WTC11 (cell line): ENCODE data around the gene PPIB. TPM values are rescaled to one million over a fixed set of nuclear protein-coding genes. Genes with fewer than 3 reads are reported as not detected.

ENCODE experiments used
- ATAC-seq: fragments of 200-7000 bp; cut with Tn5 transposase; 2 replicates; pipeline ENCODE4 v1.10.0; 2021; ENCODE audit warnings: mild to moderate bottlenecking, moderate library complexity
- CTCF ChIA-PET: fragments of 300-600 bp; sonication (Branson Sonifier 250); formaldehyde crosslinking; loops from one replicate; lab custom pipeline; 2021; ENCODE audit warnings: antibody characterized with exemption; lab: Charles Lee
- POLR2A ChIA-PET: fragments of 350-600 bp; sonication (Branson Sonifier 250); formaldehyde crosslinking; loops from one replicate; lab custom pipeline; 2021; ENCODE audit warnings: antibody characterized with exemption; lab: Charles Lee
- DNase-seq: peaks from one replicate; pipeline ENCODE4 v3.0.0; 2021; ENCODE audit warnings: low spot score
- H3K27ac Mint-ChIP-seq: 2 replicates; pipeline ENCODE4 v1.8.0; 2021; ENCODE audit warnings: mixed read lengths
- H3K27me3 Mint-ChIP-seq: 2 replicates; pipeline ENCODE4 v1.8.0; 2021; ENCODE audit warnings: low read depth, mild to moderate bottlenecking, moderate library complexity, mixed read lengths
- H3K36me3 Mint-ChIP-seq: 2 replicates; pipeline ENCODE4 v1.8.0; 2021; ENCODE audit warnings: mixed read lengths
- H3K4me1 Mint-ChIP-seq: 2 replicates; pipeline ENCODE4 v1.8.0; 2022; ENCODE audit warnings: mixed read lengths
- H3K4me3 Mint-ChIP-seq: 2 replicates; pipeline ENCODE4 v1.8.0; 2021; ENCODE audit warnings: mild to moderate bottlenecking, moderate library complexity, mixed read lengths
- H3K9me3 Mint-ChIP-seq: 2 replicates; pipeline ENCODE4 v1.8.0; 2021; ENCODE audit warnings: mixed read lengths
- HMGA2 ChIP-seq: fragments of 250-450 bp; sonication (Bioruptor Pico); IDR thresholded peaks from 2 replicates; pipeline ENCODE4 v1.4.0; 2021; ENCODE audit warnings: mild to moderate bottlenecking, moderate library complexity
- JAZF1 ChIP-seq: fragments of 250-450 bp; sonication (Bioruptor Pico); IDR thresholded peaks from 2 replicates; pipeline ENCODE4 v1.9.0; 2021; ENCODE audit warnings: moderate library complexity, mild to moderate bottlenecking, inconsistent platforms
- MYBL2 ChIP-seq: sonication (generic); formaldehyde crosslinking; IDR thresholded peaks from 2 replicates; pipeline ENCODE4 v1.8.1; 2023; ENCODE audit warnings: mild to moderate bottlenecking, moderate library complexity, missing genetic modification reagents
- RELA ChIP-seq: sonication (generic); formaldehyde crosslinking; IDR thresholded peaks from 2 replicates; pipeline ENCODE4 v1.8.1; 2022; ENCODE audit warnings: missing genetic modification reagents, mild to moderate bottlenecking, borderline replicate concordance
- TCF7 ChIP-seq: sonication (generic); formaldehyde crosslinking; IDR thresholded peaks from 2 replicates; pipeline ENCODE4 v1.8.0; 2022; ENCODE audit warnings: mild to moderate bottlenecking, low read depth, missing genetic modification reagents, moderate library complexity
- TEAD1 ChIP-seq: sonication (generic); formaldehyde crosslinking; IDR thresholded peaks from 2 replicates; pipeline ENCODE4 v1.8.0; 2022; ENCODE audit warnings: mild to moderate bottlenecking, missing genetic modification reagents
- TEAD4 ChIP-seq: sonication (generic); formaldehyde crosslinking; IDR thresholded peaks from 2 replicates; pipeline ENCODE4 v1.8.0; 2022; ENCODE audit warnings: mild to moderate bottlenecking, missing genetic modification reagents
- ZNF121 ChIP-seq: sonication (generic); formaldehyde crosslinking; IDR thresholded peaks from 2 replicates; pipeline ENCODE4 v1.8.0; 2023; ENCODE audit warnings: missing genetic modification reagents
- ZNF138 ChIP-seq: sonication (generic); formaldehyde crosslinking; conservative IDR thresholded peaks from 2 replicates; pipeline ENCODE4 v1.8.1; 2022; ENCODE audit warnings: mild to moderate bottlenecking, moderate library complexity, missing genetic modification reagents
- total RNA-seq: library from RNA; stranded (reverse); gene quantifications from 3 replicates; pipeline ENCODE4 v1.2.3, GENCODE V29; 2021
- TF ChIP-seq, protein P1 (sequence below): fragments of 200-600 bp; IDR thresholded peaks from 2 replicates; pipeline ENCODE4 v1.8.0; 2022; ENCODE audit warnings: antibody characterized with exemption
- TF ChIP-seq, protein P2 (sequence below): fragments of 250-450 bp; sonication (Bioruptor Pico); IDR thresholded peaks from 2 replicates; pipeline ENCODE4 v1.9.0; 2021; ENCODE audit warnings: moderate library complexity, mild to moderate bottlenecking, inconsistent platforms, borderline replicate concordance
- TF ChIP-seq, protein P3 (sequence below): sonication (generic); formaldehyde crosslinking; IDR thresholded peaks from 2 replicates; pipeline ENCODE4 v1.8.1; 2023; ENCODE audit warnings: mild to moderate bottlenecking, missing genetic modification reagents, borderline replicate concordance
- TF ChIP-seq, protein P4 (sequence below): fragments of 250-450 bp; sonication (Bioruptor Pico); IDR thresholded peaks from 2 replicates; pipeline ENCODE4 v1.9.0; 2021; ENCODE audit warnings: mild to moderate bottlenecking, borderline replicate concordance
- TF ChIP-seq, protein P5 (sequence below): sonication (generic); formaldehyde crosslinking; IDR thresholded peaks from 2 replicates; pipeline ENCODE4 v1.8.0; 2023; ENCODE audit warnings: missing genetic modification reagents, mild to moderate bottlenecking, borderline replicate concordance
- TF ChIP-seq, protein P6 (sequence below): sonication (generic); formaldehyde crosslinking; IDR thresholded peaks from 2 replicates; pipeline ENCODE4 v1.8.0; 2023; ENCODE audit warnings: missing genetic modification reagents
- TF ChIP-seq, protein P7 (sequence below): sonication (generic); formaldehyde crosslinking; IDR thresholded peaks from 2 replicates; pipeline ENCODE4 v1.8.0; 2023; ENCODE audit warnings: mild to moderate bottlenecking, missing genetic modification reagents

Gene PPIB
- total RNA-seq, 1 experiment from 2014 or later, result 485 TPM

DNA sequence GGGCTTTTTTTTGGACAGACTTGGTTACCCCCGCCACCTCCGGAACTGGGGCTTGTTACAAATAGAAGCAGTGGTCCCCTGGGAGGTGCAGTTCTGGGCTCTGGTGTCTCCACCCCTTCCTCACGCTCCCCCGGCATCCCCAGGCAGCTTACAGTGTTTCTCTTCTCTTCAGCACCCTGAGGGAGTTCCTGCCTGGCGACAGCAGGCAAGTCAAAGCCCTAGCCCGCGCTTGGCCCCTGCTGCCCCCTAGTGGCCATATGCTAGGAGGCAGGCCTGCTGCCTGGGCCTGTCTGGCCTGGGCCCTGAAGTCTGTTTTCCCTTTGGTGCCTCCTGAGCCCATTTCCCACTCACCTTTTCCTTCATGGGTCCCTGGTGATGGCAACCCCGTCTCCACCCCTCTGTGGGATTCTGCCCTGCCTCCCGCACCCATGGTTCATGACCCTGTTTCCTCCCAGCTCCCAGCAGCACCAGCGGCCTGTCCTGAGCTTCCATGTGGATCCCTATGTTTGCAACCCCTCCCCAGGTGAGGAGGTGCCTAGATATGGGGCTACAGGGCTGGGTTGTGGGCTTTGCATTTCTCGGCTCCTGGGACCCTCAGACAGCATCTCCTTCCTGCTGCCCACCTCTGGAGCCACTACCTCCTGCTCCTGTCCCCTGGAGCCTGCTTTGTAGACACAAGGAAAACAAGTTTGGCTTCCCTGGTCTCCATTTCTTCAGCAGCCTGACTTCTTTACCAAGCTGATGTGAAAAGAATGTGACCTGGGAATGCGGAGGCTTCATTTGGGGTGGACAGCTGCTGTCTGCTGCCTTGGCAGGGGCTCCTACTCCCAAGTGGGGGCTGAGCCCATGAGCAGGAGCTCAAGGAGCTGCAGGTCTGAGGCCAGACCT is 9.1 kb downstream of the PPIB start:
- H3K4me1 Mint-ChIP-seq, result peaks cover 19% of the 10 kb centered on the region
- peak; percentile 96 for DNase-seq
- H3K4me3 Mint-ChIP-seq, result peak overlapping the region; percentile 75
- CTCF ChIA-PET, result interaction anchor here (0.5 to 2.7 kb wide), 48 partner anchors 9 to 601 kb away, joined by 3 to 45 read pairs (median 4); partner anchors contain the start of genes CIAO2A, CSNK1G1, DAPK2 and PPIB
- POLR2A ChIA-PET, result interaction anchor here (0.5 to 1.6 kb wide), 5 partner anchors 9 to 580 kb away, joined by 3 to 9 read pairs (median 3); partner anchors contain the start of genes CIAO2A and PPIB
- H3K27me3 Mint-ChIP-seq, result peaks cover 32% of the 10 kb centered on the region
- H3K36me3 Mint-ChIP-seq, result peaks cover 37% of the 10 kb centered on the region
- H3K9me3 Mint-ChIP-seq, result no peaks in the 10 kb centered on the region
- peak; percentile 69 for ATAC-seq
- H3K27ac Mint-ChIP-seq, result no peak overlapping the region
- peak; percentile 86; the same call in 1 of the 2 replicates for TF ChIP-seq ZNF121 (CRISPR knock-in tag)
- no peak for TF ChIP-seq JAZF1 (CRISPR knock-in tag)
- no peak for TF ChIP-seq RELA
- TF ChIP-seq, protein P1, sequence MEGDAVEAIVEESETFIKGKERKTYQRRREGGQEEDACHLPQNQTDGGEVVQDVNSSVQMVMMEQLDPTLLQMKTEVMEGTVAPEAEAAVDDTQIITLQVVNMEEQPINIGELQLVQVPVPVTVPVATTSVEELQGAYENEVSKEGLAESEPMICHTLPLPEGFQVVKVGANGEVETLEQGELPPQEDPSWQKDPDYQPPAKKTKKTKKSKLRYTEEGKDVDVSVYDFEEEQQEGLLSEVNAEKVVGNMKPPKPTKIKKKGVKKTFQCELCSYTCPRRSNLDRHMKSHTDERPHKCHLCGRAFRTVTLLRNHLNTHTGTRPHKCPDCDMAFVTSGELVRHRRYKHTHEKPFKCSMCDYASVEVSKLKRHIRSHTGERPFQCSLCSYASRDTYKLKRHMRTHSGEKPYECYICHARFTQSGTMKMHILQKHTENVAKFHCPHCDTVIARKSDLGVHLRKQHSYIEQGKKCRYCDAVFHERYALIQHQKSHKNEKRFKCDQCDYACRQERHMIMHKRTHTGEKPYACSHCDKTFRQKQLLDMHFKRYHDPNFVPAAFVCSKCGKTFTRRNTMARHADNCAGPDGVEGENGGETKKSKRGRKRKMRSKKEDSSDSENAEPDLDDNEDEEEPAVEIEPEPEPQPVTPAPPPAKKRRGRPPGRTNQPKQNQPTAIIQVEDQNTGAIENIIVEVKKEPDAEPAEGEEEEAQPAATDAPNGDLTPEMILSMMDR, result peak; percentile 96
- peak; percentile 52; the same call in 1 of the 2 replicates for TF ChIP-seq TEAD1
- TF ChIP-seq, protein P2, sequence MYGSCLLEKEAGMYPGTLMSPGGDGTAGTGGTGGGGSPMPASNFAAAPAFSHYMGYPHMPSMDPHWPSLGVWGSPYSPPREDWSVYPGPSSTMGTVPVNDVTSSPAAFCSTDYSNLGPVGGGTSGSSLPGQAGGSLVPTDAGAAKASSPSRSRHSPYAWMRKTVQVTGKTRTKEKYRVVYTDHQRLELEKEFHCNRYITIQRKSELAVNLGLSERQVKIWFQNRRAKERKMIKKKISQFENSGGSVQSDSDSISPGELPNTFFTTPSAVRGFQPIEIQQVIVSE (CRISPR knock-in tag), result no peak; the same call in 1 of the 2 replicates
- TF ChIP-seq, protein P3, sequence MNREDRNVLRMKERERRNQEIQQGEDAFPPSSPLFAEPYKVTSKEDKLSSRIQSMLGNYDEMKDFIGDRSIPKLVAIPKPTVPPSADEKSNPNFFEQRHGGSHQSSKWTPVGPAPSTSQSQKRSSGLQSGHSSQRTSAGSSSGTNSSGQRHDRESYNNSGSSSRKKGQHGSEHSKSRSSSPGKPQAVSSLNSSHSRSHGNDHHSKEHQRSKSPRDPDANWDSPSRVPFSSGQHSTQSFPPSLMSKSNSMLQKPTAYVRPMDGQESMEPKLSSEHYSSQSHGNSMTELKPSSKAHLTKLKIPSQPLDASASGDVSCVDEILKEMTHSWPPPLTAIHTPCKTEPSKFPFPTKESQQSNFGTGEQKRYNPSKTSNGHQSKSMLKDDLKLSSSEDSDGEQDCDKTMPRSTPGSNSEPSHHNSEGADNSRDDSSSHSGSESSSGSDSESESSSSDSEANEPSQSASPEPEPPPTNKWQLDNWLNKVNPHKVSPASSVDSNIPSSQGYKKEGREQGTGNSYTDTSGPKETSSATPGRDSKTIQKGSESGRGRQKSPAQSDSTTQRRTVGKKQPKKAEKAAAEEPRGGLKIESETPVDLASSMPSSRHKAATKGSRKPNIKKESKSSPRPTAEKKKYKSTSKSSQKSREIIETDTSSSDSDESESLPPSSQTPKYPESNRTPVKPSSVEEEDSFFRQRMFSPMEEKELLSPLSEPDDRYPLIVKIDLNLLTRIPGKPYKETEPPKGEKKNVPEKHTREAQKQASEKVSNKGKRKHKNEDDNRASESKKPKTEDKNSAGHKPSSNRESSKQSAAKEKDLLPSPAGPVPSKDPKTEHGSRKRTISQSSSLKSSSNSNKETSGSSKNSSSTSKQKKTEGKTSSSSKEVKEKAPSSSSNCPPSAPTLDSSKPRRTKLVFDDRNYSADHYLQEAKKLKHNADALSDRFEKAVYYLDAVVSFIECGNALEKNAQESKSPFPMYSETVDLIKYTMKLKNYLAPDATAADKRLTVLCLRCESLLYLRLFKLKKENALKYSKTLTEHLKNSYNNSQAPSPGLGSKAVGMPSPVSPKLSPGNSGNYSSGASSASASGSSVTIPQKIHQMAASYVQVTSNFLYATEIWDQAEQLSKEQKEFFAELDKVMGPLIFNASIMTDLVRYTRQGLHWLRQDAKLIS (CRISPR knock-in tag), result no peak
- TF ChIP-seq HMGA2 (CRISPR knock-in tag), result no peak
- TF ChIP-seq, protein P4, sequence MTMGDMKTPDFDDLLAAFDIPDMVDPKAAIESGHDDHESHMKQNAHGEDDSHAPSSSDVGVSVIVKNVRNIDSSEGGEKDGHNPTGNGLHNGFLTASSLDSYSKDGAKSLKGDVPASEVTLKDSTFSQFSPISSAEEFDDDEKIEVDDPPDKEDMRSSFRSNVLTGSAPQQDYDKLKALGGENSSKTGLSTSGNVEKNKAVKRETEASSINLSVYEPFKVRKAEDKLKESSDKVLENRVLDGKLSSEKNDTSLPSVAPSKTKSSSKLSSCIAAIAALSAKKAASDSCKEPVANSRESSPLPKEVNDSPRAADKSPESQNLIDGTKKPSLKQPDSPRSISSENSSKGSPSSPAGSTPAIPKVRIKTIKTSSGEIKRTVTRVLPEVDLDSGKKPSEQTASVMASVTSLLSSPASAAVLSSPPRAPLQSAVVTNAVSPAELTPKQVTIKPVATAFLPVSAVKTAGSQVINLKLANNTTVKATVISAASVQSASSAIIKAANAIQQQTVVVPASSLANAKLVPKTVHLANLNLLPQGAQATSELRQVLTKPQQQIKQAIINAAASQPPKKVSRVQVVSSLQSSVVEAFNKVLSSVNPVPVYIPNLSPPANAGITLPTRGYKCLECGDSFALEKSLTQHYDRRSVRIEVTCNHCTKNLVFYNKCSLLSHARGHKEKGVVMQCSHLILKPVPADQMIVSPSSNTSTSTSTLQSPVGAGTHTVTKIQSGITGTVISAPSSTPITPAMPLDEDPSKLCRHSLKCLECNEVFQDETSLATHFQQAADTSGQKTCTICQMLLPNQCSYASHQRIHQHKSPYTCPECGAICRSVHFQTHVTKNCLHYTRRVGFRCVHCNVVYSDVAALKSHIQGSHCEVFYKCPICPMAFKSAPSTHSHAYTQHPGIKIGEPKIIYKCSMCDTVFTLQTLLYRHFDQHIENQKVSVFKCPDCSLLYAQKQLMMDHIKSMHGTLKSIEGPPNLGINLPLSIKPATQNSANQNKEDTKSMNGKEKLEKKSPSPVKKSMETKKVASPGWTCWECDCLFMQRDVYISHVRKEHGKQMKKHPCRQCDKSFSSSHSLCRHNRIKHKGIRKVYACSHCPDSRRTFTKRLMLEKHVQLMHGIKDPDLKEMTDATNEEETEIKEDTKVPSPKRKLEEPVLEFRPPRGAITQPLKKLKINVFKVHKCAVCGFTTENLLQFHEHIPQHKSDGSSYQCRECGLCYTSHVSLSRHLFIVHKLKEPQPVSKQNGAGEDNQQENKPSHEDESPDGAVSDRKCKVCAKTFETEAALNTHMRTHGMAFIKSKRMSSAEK (CRISPR knock-in tag), result no peak
- TF ChIP-seq, protein P5, sequence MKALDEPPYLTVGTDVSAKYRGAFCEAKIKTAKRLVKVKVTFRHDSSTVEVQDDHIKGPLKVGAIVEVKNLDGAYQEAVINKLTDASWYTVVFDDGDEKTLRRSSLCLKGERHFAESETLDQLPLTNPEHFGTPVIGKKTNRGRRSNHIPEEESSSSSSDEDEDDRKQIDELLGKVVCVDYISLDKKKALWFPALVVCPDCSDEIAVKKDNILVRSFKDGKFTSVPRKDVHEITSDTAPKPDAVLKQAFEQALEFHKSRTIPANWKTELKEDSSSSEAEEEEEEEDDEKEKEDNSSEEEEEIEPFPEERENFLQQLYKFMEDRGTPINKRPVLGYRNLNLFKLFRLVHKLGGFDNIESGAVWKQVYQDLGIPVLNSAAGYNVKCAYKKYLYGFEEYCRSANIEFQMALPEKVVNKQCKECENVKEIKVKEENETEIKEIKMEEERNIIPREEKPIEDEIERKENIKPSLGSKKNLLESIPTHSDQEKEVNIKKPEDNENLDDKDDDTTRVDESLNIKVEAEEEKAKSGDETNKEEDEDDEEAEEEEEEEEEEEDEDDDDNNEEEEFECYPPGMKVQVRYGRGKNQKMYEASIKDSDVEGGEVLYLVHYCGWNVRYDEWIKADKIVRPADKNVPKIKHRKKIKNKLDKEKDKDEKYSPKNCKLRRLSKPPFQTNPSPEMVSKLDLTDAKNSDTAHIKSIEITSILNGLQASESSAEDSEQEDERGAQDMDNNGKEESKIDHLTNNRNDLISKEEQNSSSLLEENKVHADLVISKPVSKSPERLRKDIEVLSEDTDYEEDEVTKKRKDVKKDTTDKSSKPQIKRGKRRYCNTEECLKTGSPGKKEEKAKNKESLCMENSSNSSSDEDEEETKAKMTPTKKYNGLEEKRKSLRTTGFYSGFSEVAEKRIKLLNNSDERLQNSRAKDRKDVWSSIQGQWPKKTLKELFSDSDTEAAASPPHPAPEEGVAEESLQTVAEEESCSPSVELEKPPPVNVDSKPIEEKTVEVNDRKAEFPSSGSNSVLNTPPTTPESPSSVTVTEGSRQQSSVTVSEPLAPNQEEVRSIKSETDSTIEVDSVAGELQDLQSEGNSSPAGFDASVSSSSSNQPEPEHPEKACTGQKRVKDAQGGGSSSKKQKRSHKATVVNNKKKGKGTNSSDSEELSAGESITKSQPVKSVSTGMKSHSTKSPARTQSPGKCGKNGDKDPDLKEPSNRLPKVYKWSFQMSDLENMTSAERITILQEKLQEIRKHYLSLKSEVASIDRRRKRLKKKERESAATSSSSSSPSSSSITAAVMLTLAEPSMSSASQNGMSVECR (CRISPR knock-in tag), result no peak
- TF ChIP-seq MYBL2, result no peak
- TF ChIP-seq, protein P6, sequence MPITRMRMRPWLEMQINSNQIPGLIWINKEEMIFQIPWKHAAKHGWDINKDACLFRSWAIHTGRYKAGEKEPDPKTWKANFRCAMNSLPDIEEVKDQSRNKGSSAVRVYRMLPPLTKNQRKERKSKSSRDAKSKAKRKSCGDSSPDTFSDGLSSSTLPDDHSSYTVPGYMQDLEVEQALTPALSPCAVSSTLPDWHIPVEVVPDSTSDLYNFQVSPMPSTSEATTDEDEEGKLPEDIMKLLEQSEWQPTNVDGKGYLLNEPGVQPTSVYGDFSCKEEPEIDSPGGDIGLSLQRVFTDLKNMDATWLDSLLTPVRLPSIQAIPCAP (CRISPR knock-in tag), result no peak
- no peak for TF ChIP-seq TCF7 (CRISPR knock-in tag)
- TF ChIP-seq, protein P7, sequence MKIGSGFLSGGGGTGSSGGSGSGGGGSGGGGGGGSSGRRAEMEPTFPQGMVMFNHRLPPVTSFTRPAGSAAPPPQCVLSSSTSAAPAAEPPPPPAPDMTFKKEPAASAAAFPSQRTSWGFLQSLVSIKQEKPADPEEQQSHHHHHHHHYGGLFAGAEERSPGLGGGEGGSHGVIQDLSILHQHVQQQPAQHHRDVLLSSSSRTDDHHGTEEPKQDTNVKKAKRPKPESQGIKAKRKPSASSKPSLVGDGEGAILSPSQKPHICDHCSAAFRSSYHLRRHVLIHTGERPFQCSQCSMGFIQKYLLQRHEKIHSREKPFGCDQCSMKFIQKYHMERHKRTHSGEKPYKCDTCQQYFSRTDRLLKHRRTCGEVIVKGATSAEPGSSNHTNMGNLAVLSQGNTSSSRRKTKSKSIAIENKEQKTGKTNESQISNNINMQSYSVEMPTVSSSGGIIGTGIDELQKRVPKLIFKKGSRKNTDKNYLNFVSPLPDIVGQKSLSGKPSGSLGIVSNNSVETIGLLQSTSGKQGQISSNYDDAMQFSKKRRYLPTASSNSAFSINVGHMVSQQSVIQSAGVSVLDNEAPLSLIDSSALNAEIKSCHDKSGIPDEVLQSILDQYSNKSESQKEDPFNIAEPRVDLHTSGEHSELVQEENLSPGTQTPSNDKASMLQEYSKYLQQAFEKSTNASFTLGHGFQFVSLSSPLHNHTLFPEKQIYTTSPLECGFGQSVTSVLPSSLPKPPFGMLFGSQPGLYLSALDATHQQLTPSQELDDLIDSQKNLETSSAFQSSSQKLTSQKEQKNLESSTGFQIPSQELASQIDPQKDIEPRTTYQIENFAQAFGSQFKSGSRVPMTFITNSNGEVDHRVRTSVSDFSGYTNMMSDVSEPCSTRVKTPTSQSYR, result no peak
- no peak for TF ChIP-seq TEAD4 (CRISPR knock-in tag)
- no peak for TF ChIP-seq ZNF138
